Stimulated activated naive CD8-positive, alpha-beta T cell treated with anti-CD3 and anti-CD28 coated beads, Interleukin-15, Interleukin-2, amounts not matched to agents 100 ng/mL and 50 ng/mL, for 24 hours (primary cell): Measurements from ENCODE around the gene KNDC1.

ENCODE experiments used
- H3K27ac Mint-ChIP-seq: one replicate; pipeline ENCODE4 v1.8.0; 2021; ENCODE audit warnings: mild to moderate bottlenecking, mixed read lengths
- H3K27me3 Mint-ChIP-seq: one replicate; pipeline ENCODE4 v1.8.0; 2021; ENCODE audit warnings: mixed read lengths
- H3K36me3 Mint-ChIP-seq: one replicate; pipeline ENCODE4 v1.8.0; 2021; ENCODE audit warnings: low read depth, mixed read lengths
- H3K4me1 Mint-ChIP-seq: one replicate; pipeline ENCODE4 v1.8.0; 2021; ENCODE audit warnings: low read depth, mixed read lengths
- H3K4me3 Mint-ChIP-seq: one replicate; pipeline ENCODE4 v1.8.0; 2021; ENCODE audit warnings: mild to moderate bottlenecking, mixed read lengths
- H3K9me3 Mint-ChIP-seq: one replicate; pipeline ENCODE4 v1.8.0; 2021; ENCODE audit warnings: mixed read lengths

Gene KNDC1

DNA sequence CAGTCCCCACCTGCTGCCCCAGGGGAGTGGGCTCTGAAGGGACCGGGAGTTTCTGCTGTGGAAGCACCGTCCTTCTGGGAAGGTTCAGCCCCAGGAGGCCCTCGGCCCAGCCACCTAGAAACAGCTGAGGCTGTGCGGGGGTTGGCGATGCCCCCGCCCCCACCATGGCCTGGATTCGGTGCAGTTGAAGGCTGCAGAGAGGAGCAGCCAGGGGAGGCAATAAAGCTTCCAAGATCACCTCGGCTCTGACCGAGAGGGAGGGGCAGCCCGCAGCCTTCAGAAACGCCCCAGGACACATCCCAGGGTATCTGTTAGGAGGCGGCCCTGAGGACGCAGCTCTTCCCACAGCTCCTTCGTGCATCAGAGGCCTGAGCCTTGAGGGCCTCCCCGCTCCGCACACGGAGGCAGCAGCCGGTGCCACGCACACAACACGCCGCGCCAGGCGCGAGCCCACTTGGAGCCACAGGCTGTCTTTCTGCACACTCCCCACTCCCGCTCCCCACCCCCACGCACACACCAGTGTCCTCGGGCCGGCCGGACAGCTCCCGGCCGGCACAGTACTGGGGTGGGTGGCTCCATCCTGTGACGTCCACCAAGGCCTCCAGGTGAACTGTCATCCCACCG, 1.6 kb downstream of the KNDC1 start:
- peaks cover 17% of the 10 kb centered on the region for H3K27me3 Mint-ChIP-seq
- no peak overlapping the region for H3K4me3 Mint-ChIP-seq
- H3K36me3 Mint-ChIP-seq: no peaks in the 10 kb centered on the region
- no peaks in the 10 kb centered on the region for H3K4me1 Mint-ChIP-seq
- no peak overlapping the region for H3K27ac Mint-ChIP-seq
- H3K9me3 Mint-ChIP-seq: no peaks in the 10 kb centered on the region

DNA sequence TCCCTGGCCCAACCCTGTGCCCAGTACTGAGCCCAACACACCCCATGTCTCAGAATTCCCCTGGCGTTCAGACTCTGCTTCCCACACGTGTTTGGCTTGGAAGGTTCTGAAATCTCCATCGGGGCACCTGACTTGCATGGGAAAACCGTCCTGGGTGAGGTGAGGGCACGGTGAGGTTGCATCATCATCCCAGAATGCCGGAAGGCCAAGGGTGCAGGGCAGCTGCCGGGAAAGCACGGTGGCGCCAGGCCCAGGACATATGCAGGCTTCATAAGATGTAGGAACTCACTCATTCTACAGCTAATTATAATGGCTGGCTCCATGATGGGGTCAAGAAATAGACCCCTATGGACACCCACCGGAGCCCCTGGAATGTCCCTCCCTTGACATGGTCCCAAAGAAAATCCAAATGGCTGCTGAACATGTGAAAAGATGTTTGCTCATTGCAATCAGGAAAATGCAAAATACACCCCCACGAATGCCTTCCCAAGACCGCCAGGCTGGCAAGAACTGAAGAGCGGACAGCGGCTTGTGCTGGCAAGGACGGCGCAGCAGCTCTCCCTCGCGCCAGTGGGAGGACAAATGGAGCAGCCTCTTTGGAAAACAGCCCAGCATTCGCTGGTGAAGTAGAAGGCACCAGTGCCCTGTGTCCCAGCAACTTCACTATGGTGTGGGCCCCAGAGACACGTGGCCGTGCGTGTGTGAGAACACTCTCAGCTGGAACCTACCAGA, 2.3 kb downstream of the KNDC1 start:
- H3K36me3 Mint-ChIP-seq: no peaks in the 10 kb centered on the region
- H3K27me3 Mint-ChIP-seq: peaks cover 17% of the 10 kb centered on the region
- no peaks in the 10 kb centered on the region for H3K9me3 Mint-ChIP-seq
- no peak overlapping the region for H3K4me3 Mint-ChIP-seq
- H3K27ac Mint-ChIP-seq: no peak overlapping the region
- H3K4me1 Mint-ChIP-seq: no peaks in the 10 kb centered on the region

DNA sequence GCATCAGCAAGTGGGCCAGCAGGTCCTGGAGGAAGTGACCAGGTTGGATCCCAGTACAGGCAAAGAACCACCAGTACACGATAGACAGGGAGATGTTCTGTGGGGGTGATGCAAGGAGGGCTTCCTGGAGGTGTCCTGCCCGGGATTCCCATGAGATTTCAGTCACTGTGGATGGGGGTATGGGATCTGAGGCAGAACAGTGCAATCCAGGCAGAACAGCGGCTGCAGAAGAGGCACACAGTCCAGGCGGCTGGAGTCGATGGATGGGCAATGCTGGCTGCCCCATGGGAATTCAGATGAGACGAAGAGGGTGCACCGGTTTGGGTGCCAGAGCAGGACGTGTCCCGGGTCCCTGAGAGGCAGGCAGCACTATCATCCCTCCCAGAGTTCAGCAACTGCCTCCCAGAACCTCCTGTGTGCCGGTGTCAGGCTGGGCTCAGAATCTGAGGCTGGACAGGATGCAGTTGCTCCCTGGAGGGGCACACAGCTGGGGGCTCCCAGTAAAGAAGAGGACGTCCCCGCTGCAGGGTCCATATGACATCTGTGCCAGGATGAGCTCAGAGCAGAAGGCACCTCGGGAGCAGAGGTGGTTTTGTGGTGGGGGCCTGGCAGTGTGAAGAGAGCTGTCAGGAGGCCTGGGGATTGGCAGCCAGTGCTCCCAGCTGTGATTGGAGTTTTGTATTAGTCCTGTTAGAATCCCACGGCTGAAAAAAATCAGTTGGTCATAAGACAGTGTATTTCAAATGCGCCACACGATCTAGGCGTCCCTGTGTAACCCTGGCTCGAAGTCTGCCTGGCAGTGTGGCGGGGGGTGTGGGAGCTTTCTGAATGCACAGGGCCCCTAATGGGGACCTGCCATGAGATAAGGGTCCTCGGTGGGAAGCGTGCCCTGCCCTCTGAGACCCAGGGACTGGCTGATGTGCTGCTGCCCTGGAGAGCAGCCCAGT, 3.2 kb downstream of the KNDC1 start:
- Mint-ChIP-seq H3K4me1 (no peaks in the 10 kb centered on the region), H3K27ac (no peak overlapping the region), H3K4me3 (no peak overlapping the region), H3K27me3 (peaks cover 17% of the 10 kb centered on the region), H3K9me3 (no peaks in the 10 kb centered on the region), H3K36me3 (no peaks in the 10 kb centered on the region)

DNA sequence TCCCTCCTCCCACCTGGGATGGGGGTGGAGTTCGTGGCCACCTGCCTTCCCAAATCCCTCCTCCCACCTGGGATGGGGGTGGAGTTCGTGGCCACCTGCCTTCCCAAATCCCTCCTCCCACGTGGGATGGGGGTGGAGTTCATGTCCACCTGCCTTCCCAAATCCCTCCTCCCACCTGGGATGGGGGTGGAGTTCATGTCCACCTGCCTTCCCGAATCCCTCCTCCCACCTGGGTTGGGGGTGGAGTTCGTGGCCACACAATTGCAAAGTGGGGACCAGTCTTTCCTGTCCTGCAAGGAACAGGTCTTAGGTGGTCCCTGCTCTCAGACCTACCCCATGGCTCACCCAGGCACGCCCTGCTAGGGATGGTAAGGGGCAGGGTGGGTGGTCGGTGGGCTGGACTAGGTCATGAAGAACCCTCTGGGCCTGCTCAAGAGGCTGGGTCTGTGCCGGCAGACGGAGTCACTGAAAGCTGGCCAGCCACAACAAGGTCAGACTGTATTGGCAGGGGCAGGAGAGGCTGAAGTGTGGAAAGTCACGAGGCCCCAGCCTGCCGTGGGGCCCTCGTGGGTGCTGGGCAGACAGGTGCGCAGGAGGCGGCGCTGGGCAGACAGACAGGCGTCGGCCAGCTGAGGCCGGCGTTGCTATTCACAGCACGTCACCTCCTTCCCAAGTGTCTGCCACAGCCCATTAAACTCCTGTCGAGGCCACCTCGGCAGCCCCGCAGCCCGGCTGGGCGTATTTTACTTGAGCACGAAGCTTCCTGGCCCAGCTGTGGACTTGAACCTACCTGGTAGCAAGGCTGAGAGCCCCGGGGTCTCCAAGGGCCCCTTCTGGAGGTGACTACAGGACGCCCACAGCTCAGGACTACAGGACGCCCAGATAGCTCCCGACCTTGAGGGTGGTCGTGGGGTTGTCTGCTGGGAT, 4.1 kb downstream of the KNDC1 start:
- Mint-ChIP-seq H3K4me3 (no peak overlapping the region), H3K27ac (no peak overlapping the region), H3K27me3 (peaks cover 17% of the 10 kb centered on the region), H3K4me1 (no peaks in the 10 kb centered on the region), H3K36me3 (no peaks in the 10 kb centered on the region), H3K9me3 (no peaks in the 10 kb centered on the region)

DNA sequence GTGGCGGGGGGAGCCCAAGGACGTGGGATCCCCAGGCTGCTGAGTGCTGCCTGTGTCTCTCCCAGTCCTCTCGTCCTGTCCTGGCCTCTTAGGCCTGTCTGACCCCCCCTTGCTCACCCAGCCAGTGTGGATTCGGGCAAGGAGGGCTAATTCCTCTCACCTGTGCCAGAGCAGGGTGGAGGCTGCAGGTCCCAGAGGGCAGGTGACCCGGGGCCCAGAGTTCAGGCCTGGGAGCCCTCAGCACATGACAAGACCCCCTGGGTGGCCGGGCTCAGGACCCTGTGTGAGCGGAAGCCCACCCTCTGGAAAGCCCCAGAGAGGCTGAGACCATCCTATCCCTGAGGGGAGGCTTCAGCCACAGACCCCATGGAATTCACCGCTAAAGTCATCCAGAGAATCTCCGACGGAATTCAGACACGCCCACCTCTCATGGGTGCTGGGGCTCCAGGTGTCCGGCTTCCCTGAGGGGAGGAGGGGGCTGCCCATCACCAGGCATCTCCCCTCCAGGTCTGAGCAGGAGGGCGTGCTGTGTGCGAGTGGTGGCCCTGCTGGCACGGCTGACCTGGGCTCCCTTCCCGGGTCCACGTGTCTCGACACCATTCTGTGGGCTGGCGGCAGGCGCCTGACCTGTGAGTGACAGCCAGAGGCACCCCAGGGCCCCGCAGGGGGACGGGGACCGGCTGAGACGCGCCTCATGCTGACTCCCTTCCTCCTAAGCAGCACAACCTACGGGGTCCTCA, 5.0 kb downstream of the KNDC1 start:
- no peaks in the 10 kb centered on the region for H3K4me1 Mint-ChIP-seq
- peaks cover 19% of the 10 kb centered on the region for H3K27me3 Mint-ChIP-seq
- no peak overlapping the region for H3K27ac Mint-ChIP-seq
- H3K4me3 Mint-ChIP-seq: no peak overlapping the region
- H3K36me3 Mint-ChIP-seq: no peaks in the 10 kb centered on the region
- H3K9me3 Mint-ChIP-seq: no peaks in the 10 kb centered on the region

DNA sequence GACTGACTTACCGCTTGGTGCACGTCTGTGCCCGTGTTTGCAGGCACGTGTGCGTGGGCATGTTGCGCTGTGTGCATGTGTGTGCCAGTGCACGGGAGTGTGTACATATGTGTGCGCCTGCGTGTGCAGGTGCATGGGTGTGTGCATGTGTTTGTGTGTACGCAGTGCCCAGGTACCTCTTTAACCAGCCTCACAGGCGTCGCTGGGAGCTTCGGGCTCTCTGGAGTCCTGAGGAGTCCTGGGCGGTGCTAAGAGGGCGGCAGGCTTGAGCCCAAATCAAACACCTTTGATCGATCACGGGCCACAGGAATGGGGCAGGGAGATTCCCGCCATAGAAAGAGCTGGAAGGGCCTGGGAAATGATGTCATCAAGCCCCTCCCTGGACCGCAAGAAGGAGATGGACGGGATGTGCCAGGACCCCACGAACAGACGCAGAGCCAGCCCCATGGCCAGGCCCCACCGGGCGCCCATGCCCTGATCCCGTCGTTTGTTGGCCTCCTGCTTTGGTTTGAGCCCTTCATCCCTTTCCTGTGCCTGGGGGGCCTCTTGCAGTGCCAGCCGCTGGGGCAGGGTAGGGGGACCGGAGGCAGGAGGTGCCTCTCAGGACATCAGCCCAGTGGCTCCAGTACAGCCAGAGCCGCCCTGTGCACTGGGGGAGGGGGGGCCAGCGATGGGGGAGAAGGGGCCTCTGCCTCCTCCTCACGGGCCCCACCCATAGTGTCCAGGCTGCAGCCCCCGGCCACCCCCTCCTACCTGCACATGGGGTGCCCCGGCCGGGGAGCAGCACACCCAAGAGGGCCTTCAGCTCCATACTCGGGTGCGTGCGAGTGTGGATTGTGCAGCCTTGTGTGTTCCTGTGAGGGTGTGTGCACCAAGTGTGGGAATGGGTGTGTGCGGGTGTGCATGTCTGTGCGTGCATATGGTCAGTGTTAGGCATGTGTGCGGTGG, 5.8 kb downstream of the KNDC1 start:
- H3K4me3 Mint-ChIP-seq: no peak overlapping the region
- H3K27me3 Mint-ChIP-seq: peaks cover 20% of the 10 kb centered on the region
- H3K27ac Mint-ChIP-seq: no peak overlapping the region
- no peaks in the 10 kb centered on the region for H3K9me3 Mint-ChIP-seq
- H3K36me3 Mint-ChIP-seq: no peaks in the 10 kb centered on the region
- H3K4me1 Mint-ChIP-seq: no peaks in the 10 kb centered on the region

DNA sequence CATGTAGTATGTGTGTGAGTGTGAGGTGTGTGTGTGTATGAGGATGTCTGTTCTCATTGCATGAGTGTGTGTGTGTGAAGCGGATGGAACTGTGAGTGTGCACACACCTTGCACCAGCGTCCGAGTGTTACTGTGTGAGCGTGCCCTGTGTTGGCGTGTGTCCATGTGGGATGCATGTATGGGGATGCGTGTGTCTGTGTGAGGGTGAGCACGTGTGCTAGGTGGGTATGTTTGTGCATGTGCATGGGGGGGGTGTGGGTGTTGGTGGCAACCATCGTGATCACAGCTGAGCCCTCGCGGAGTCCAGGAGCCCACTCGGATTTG, 6.4 kb downstream of the KNDC1 start:
- Mint-ChIP-seq H3K27ac (no peak overlapping the region), H3K9me3 (no peaks in the 10 kb centered on the region), H3K4me1 (no peaks in the 10 kb centered on the region), H3K4me3 (no peak overlapping the region), H3K36me3 (no peaks in the 10 kb centered on the region), H3K27me3 (peaks cover 14% of the 10 kb centered on the region)

DNA sequence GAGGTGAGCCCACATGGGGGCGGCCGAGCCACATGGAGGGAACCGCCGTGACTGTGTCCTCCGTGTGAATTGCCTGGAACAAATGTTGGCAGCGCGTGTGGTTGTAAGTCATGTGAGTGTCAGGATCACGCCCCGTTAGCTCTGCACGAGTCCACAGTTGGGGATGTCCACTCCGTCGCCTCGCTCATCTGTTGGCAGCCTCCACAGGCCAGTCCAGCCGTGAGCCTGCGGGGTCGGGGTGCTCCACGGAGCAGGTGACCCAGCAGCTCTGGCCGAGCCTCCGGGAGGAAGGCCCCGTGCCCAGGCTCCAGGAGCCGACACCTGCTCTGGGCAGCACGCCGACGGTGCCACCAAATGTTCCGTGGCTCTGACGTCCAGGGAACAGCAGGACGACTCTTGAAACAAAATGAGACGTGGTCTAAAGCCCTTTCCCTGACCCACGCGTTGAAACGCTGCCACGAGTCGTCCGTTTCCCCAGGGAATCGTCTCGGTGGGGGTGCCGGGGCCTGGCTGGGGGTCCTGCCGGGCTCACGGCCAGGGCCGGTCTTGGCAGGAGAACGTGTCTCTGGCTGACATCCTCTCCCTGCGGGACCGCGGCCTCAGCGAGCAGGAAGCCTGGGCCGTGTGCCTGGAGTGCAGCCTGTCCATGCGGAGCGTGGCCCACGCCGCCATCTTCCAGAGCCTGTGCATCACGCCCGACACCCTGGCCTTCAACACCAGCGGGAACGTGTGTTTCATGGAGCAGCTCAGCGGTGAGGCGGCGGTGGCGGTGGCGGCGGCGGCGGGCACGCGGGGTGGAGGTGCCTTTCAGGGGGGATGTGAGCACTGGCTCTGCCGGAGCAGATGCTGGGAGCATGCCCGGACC, 7.0 kb downstream of the KNDC1 start:
- no peaks in the 10 kb centered on the region for H3K36me3 Mint-ChIP-seq
- H3K4me1 Mint-ChIP-seq: no peaks in the 10 kb centered on the region

DNA sequence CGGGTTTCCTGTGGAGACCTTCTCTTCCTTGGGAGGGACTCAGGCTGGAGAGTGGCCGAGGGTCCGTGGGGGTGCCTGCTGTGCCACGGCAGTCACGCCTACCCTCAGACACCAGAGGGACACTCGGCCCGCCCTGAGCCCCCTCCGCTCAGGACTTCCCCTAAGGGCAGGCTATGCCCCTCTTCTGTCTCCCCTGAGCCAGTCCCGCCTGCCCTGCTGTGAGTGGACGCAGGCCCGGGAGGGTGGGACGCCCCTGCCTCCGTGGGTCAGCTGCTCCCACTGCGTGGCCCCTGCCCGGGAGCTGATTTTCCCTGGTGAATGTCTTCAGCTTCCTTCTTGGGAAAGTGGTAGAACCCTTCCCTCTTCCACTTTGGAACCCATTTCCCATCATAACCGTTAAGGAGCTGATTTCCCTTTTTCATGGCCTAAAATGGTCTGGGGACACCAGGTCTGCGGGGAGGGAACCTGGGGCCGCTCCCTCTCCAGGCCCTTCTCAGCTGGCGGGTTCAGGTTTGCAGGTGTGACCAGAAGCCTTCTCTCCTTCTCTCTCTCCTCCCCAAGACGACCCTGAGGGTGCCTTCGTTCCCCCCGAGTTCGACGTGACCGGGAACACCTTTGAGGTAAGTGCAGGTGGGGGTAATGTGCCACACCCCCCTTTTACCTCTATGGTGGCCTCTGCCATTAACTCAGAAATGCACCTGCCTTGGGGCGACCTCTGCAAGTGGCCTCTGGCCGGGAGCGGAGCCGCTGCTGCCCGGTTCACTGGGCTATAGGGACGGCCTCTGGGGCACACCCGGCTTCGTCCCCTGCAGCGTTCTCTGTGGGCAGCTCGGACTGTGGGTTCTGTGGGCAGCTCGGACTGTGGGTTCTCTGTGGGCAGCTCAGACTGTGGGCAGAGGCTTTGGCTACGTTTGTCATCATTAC, 7.9 kb downstream of the KNDC1 start:
- H3K4me3 Mint-ChIP-seq: no peak overlapping the region
- no peaks in the 10 kb centered on the region for H3K9me3 Mint-ChIP-seq
- no peaks in the 10 kb centered on the region for H3K36me3 Mint-ChIP-seq
- no peak overlapping the region for H3K27ac Mint-ChIP-seq
- H3K4me1 Mint-ChIP-seq: no peaks in the 10 kb centered on the region
- H3K27me3 Mint-ChIP-seq: peaks cover 13% of the 10 kb centered on the region

More for the DNA sequence above, 7.0 kb downstream of the KNDC1 start:
- Mint-ChIP-seq H3K9me3 (no peaks in the 10 kb centered on the region), H3K4me3 (no peak overlapping the region), H3K27me3 (peaks cover 16% of the 10 kb centered on the region), H3K27ac (no peak overlapping the region)

DNA sequence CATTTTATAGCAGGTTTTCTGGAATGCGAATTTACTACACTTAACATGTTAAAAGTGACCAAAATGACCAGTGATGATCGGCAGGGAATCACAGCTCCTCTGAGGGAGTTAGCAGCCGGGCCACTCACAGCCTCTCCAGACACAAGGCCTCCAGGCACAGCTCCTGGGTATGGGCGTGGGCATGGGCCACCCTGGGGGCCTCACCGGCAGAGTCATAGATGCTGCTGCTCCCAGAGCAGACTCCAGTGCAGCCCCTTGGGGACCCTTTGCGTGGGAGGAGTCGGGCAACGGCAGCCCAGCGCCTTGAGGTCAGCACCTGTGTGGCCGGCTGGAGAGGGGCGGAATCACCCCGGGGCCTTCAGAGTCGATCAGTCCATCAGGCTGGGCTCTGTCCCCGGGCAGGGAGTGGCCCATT, 8.6 kb downstream of the KNDC1 start:
- Mint-ChIP-seq H3K9me3 (no peaks in the 10 kb centered on the region), H3K27ac (no peak overlapping the region), H3K27me3 (peaks cover 17% of the 10 kb centered on the region), H3K4me1 (no peaks in the 10 kb centered on the region), H3K36me3 (no peaks in the 10 kb centered on the region), H3K4me3 (no peak overlapping the region)

DNA sequence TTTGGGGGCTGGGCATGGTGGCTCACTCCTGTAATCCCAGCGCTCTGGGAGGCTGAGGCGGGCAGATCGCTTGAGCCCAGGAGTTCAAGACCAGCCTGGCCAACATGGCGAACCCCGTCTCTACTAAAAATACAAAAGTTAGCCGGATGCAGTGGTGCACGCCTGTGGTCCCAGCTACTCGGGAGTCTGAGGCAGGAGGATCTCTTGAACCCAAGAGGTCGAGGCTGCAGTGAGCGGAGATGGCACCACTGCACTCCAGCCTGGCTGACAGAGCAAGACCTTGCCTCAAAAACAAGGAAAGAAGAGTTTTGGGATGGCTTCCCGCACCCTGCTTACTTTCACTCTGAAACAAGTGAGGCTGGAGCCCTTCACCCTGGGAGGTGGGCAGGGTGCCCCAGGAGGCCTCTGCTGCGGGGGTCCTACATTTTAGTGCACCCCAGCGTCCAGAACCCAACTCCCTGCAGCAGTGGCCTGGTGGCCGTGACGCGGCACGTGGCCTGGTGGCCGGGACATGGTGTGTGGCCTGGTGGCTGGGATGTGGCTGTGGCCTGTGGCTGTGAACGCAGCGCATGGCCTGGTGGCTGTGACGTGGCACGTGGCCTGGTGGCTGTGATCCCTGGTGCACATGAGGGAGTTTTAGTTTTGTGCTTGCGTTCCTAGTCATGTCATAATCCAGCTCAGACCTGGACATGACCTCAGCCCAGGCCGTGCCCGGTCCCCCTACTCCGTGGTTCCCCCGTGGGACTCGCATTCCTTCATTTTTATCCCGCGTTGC, 9.3 kb downstream of the KNDC1 start:
- Mint-ChIP-seq H3K27me3 (peaks cover 18% of the 10 kb centered on the region), H3K4me3 (no peak overlapping the region), H3K4me1 (no peaks in the 10 kb centered on the region), H3K9me3 (peaks cover 2% of the 10 kb centered on the region), H3K27ac (no peak overlapping the region), H3K36me3 (no peaks in the 10 kb centered on the region)
